H9 (cell line): ENCODE measurements around the gene SPATA2. TPM values are rescaled to one million over a fixed set of nuclear protein-coding genes. Genes with fewer than 3 reads are reported as not detected.

ENCODE experiments used
- DNase-seq: peaks from one replicate; pipeline ENCODE4 v3.0.0-alpha.2; 2017
- H2AFZ ChIP-seq: one replicate; pipeline ENCODE4 v1.6.1; 2013; ENCODE audit warnings: mild to moderate bottlenecking, low read length, control low read depth, moderate library complexity
- H2AK5ac ChIP-seq: 2 replicates; pipeline ENCODE4 v1.6.1; 2013; ENCODE audit warnings: low read length, control low read depth, mixed read lengths; ENCODE audit not compliant: insufficient read length
- H2BK120ac ChIP-seq: one replicate; pipeline ENCODE4 v1.6.1; 2013; ENCODE audit warnings: low read depth, mild to moderate bottlenecking, low read length, control low read depth, inconsistent platforms; ENCODE audit not compliant: poor library complexity, severe bottlenecking
- H2BK12ac ChIP-seq: 2 replicates; pipeline ENCODE4 v1.6.1; 2013; ENCODE audit warnings: low read length, control low read depth, mixed read lengths, low read depth; ENCODE audit not compliant: insufficient read length
- H2BK15ac ChIP-seq: 2 replicates; pipeline ENCODE4 v1.6.1; 2013; ENCODE audit warnings: low read depth, low read length, control low read depth
- H2BK20ac ChIP-seq: one replicate; pipeline ENCODE4 v1.6.1; 2013; ENCODE audit warnings: low read depth, mild to moderate bottlenecking, low read length, control low read depth, inconsistent platforms; ENCODE audit not compliant: poor library complexity, severe bottlenecking
- H2BK5ac ChIP-seq: 2 replicates; pipeline ENCODE4 v1.6.1; 2013; ENCODE audit warnings: low read length, control low read depth, mixed read lengths; ENCODE audit not compliant: insufficient read length
- H3K14ac ChIP-seq: 2 replicates; pipeline ENCODE4 v1.6.1; 2013; ENCODE audit warnings: low read length, control low read depth; ENCODE audit not compliant: insufficient read depth
- H3K18ac ChIP-seq: 2 replicates; pipeline ENCODE4 v1.6.1; 2013; ENCODE audit warnings: low read depth, mild to moderate bottlenecking, mixed read lengths, low read length, control low read depth; ENCODE audit not compliant: insufficient read length
- H3K23ac ChIP-seq: 2 replicates; pipeline ENCODE4 v1.6.1; 2013; ENCODE audit warnings: low read length, control low read depth, mixed read lengths, low read depth; ENCODE audit not compliant: insufficient read length
- H3K23me2 ChIP-seq: 2 replicates; pipeline ENCODE4 v1.6.1; 2013; ENCODE audit warnings: low read depth, mild to moderate bottlenecking, mixed read lengths, low read length, control low read depth; ENCODE audit not compliant: insufficient read length, poor library complexity, severe bottlenecking
- H3K27ac ChIP-seq: 2 replicates; pipeline ENCODE4 v1.5.1; 2013; ENCODE audit warnings: low read length, control low read depth, mixed read lengths, low read depth; ENCODE audit not compliant: insufficient read length
- H3K27me3 ChIP-seq: 2 replicates; pipeline ENCODE4 v1.6.1; 2013; ENCODE audit warnings: low read length, control low read depth, inconsistent platforms; ENCODE audit not compliant: insufficient read depth
- H3K4ac ChIP-seq: 2 replicates; pipeline ENCODE4 v1.6.1; 2013; ENCODE audit warnings: low read depth, mild to moderate bottlenecking, control low read depth, inconsistent platforms, low read length, moderate library complexity
- H3K4me1 ChIP-seq: 2 replicates; pipeline ENCODE4 v1.6.1; 2013; ENCODE audit warnings: low read length, control low read depth, inconsistent platforms; ENCODE audit not compliant: insufficient read depth
- H3K4me2 ChIP-seq: 2 replicates; pipeline ENCODE4 v1.6.1; 2013; ENCODE audit warnings: low read length, control low read depth, mixed read lengths; ENCODE audit not compliant: insufficient read length, insufficient read depth
- H3K56ac ChIP-seq: 2 replicates; pipeline ENCODE4 v1.6.1; 2013; ENCODE audit warnings: low read depth, mild to moderate bottlenecking, mixed read lengths, low read length, control low read depth; ENCODE audit not compliant: insufficient read length
- H3K79me1 ChIP-seq: 2 replicates; pipeline ENCODE4 v1.6.1; 2013; ENCODE audit warnings: low read depth, mild to moderate bottlenecking, moderate library complexity, low read length, control low read depth, inconsistent platforms; ENCODE audit not compliant: insufficient read depth, poor library complexity, severe bottlenecking
- H3K79me2 ChIP-seq: 2 replicates; pipeline ENCODE4 v1.6.1; 2013; ENCODE audit warnings: low read length, control low read depth, inconsistent platforms; ENCODE audit not compliant: insufficient read depth
- H3K9ac ChIP-seq: 2 replicates; pipeline ENCODE4 v1.6.1; 2013; ENCODE audit warnings: low read length, control low read depth, mixed read lengths; ENCODE audit not compliant: insufficient read length; ENCODE audit errors: extremely low read depth
- H3K9me3 ChIP-seq: one replicate; pipeline ENCODE4 v1.6.1; 2013; ENCODE audit warnings: low read depth, low read length, inconsistent platforms; ENCODE audit not compliant: control insufficient read depth
- H3T11ph ChIP-seq: one replicate; pipeline ENCODE4 v1.6.1; 2013; ENCODE audit warnings: mild to moderate bottlenecking, low read length, control low read depth, inconsistent platforms
- H4K20me1 ChIP-seq: one replicate; pipeline ENCODE4 v1.6.1; 2013; ENCODE audit not compliant: control insufficient read depth, insufficient read length, insufficient read depth
- H4K5ac ChIP-seq: 2 replicates; pipeline ENCODE4 v1.6.1; 2013; ENCODE audit warnings: low read depth, mild to moderate bottlenecking, mixed read lengths, low read length, control low read depth; ENCODE audit not compliant: insufficient read length
- H4K8ac ChIP-seq: replicated peaks from 2 replicates; pipeline ENCODE4 v1.6.1; 2013; ENCODE audit warnings: low read length, control low read depth, mixed read lengths, low read depth; ENCODE audit not compliant: insufficient read length
- H4K91ac ChIP-seq: 2 replicates; pipeline ENCODE4 v1.6.1; 2013; ENCODE audit warnings: low read depth, mild to moderate bottlenecking, moderate library complexity, mixed read lengths, low read length, control low read depth; ENCODE audit not compliant: insufficient read length
- H3K27ac Mint-ChIP-seq, 3 experiments: 2 replicates in 2 of 3; 3 replicates in 1 of 3; pipeline ENCODE4 v1.8.0; 2020 to 2021; ENCODE audit warnings: mixed read lengths in 3 of 3, mild to moderate bottlenecking in 1 of 3, moderate library complexity in 1 of 3
- H3K27me3 Mint-ChIP-seq: 2 replicates; pipeline ENCODE4 v1.8.0; 2021; ENCODE audit warnings: low read depth, mild to moderate bottlenecking, moderate library complexity, mixed read lengths
- H3K36me3 Mint-ChIP-seq, 3 experiments: 2 replicates in 2 of 3; 3 replicates in 1 of 3; pipeline ENCODE4 v1.8.0; 2020 to 2021; ENCODE audit warnings: low read depth in 3 of 3, mixed read lengths in 3 of 3; ENCODE audit not compliant: insufficient read depth in 1 of 3
- H3K4me1 Mint-ChIP-seq, 2 experiments: 2 replicates each; pipeline ENCODE4 v1.8.0; 2020; ENCODE audit warnings: mixed read lengths in 2 of 2
- H3K4me3 Mint-ChIP-seq, 2 experiments: 2 replicates in 1 of 2; 3 replicates in 1 of 2; pipeline ENCODE4 v1.8.0; 2020 to 2021; ENCODE audit warnings: mild to moderate bottlenecking in 2 of 2, mixed read lengths in 2 of 2, moderate library complexity in 1 of 2
- H3K9me3 Mint-ChIP-seq, 2 experiments: 2 replicates in 1 of 2; 3 replicates in 1 of 2; pipeline ENCODE4 v1.8.0; 2020; ENCODE audit warnings: mild to moderate bottlenecking in 2 of 2, mixed read lengths in 2 of 2, moderate library complexity in 1 of 2
- WGBS: extraction: QIAGEN DNeasy Blood & Tissue Kit; methylation state at CpG from one replicate; pipeline ENCODE4 v1.1.7; 2013; ENCODE audit warnings: missing lambda C conversion rate, low lambda C conversion rate, mixed read lengths; ENCODE audit not compliant: insufficient read length; ENCODE audit errors: extremely low coverage; 5-methylcytosine and 5-hydroxymethylcytosine counted together
- total RNA-seq: library from RNA; stranded (reverse); gene quantifications from 2 replicates; pipeline ENCODE4 v1.2.1, GENCODE V29; 2021
- TF ChIP-seq, protein P1 (sequence below): fragments of 200-600 bp; sonication (generic); conservative IDR thresholded peaks from 3 replicates; pipeline ENCODE4 v1.8.0; 2021; ENCODE audit warnings: antibody characterized with exemption, mild to moderate bottlenecking

The SPATA2 gene
- total RNA-seq, 1 experiment from 2014 or later = 9.6 TPM

DNA sequence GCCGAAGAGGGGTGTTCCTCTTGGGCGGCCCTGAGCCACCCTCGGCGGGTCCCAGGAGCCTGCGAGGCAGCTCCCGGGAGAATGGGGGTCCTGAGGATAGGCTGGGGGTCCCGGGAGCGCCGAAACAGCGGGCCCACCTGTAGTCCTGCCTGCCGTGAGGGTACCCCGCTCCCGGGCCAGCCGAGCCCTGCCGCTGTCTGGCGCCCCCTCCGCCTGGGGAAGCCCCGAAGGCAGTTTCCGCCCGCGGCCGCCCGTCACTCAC lies 280 bp downstream of the SPATA2 start:
- H3K27ac ChIP-seq = no peak overlapping the region
- peaks cover 18% of the 10 kb centered on the region; the same call in 1 of the 2 replicates for H3K79me2 ChIP-seq
- no CpG with 5 or more reads among the region's 23 CpGs for WGBS

More for the DNA sequence above, 280 bp downstream of the SPATA2 start:
- Mint-ChIP-seq H3K27ac (peak overlapping the region in 2 of 3 experiments; percentile 88 to 89; a peak in 3 of 7 replicates), H3K4me1 (peaks cover 16 to 20% of the 10 kb centered on the region in 2 experiments), H3K27me3 (peaks cover 2% of the 10 kb centered on the region), H3K9me3 (no peaks in the 10 kb centered on the region; a peak in 1 of 5 replicates), H3K36me3 (peaks cover 0 to 4% (median 0%) of the 10 kb centered on the region in 3 experiments; a peak in 2 of 7 replicates), H3K4me3 (peak overlapping the region; percentile 97 to 99)
- no peak overlapping the region for H4K91ac ChIP-seq
- H3K18ac ChIP-seq = no peak overlapping the region
- H3K56ac ChIP-seq = no peak overlapping the region
- TF ChIP-seq, protein P1, sequence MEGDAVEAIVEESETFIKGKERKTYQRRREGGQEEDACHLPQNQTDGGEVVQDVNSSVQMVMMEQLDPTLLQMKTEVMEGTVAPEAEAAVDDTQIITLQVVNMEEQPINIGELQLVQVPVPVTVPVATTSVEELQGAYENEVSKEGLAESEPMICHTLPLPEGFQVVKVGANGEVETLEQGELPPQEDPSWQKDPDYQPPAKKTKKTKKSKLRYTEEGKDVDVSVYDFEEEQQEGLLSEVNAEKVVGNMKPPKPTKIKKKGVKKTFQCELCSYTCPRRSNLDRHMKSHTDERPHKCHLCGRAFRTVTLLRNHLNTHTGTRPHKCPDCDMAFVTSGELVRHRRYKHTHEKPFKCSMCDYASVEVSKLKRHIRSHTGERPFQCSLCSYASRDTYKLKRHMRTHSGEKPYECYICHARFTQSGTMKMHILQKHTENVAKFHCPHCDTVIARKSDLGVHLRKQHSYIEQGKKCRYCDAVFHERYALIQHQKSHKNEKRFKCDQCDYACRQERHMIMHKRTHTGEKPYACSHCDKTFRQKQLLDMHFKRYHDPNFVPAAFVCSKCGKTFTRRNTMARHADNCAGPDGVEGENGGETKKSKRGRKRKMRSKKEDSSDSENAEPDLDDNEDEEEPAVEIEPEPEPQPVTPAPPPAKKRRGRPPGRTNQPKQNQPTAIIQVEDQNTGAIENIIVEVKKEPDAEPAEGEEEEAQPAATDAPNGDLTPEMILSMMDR = no peak; the same call in 2 of the 3 replicates
- peak overlapping the region; percentile 100 for H3K14ac ChIP-seq
- no peak overlapping the region for H3T11ph ChIP-seq
- H3K9me3 ChIP-seq = no peaks in the 10 kb centered on the region
- H3K4ac ChIP-seq = peak overlapping the region; percentile 69; the same call in 1 of the 2 replicates
- H3K79me1 ChIP-seq = peaks cover 9% of the 10 kb centered on the region
- H3K23me2 ChIP-seq = peaks cover 10% of the 10 kb centered on the region
- peak overlapping the region; percentile 99 for H3K9ac ChIP-seq
- DNase-seq = no peak
- no peaks in the 10 kb centered on the region for H4K20me1 ChIP-seq
- H4K5ac ChIP-seq = no peak overlapping the region
- no peak overlapping the region for H2BK20ac ChIP-seq
- peak overlapping the region; percentile 90 for H3K4me2 ChIP-seq
- no peak overlapping the region for H3K23ac ChIP-seq
- H2AK5ac ChIP-seq = no peak overlapping the region
- H2AFZ ChIP-seq = no peak overlapping the region
- no peak overlapping the region for H2BK120ac ChIP-seq
- H2BK5ac ChIP-seq = no peak overlapping the region
- H2BK15ac ChIP-seq = no peak overlapping the region
- peaks cover 2% of the 10 kb centered on the region; the same call in 1 of the 2 replicates for H3K4me1 ChIP-seq
- no peaks in the 10 kb centered on the region for H3K27me3 ChIP-seq
- no peak overlapping the region for H2BK12ac ChIP-seq
- H4K8ac ChIP-seq = no peak overlapping the region
